ENCODE results near the gene ARHGAP32. TPM values are rescaled to one million over a fixed set of nuclear protein-coding genes. Genes with fewer than 3 reads are reported as not detected.

Gene ARHGAP32
- total RNA-seq, 1 experiment from 2014 or later: 27.8 TPM

DNA sequence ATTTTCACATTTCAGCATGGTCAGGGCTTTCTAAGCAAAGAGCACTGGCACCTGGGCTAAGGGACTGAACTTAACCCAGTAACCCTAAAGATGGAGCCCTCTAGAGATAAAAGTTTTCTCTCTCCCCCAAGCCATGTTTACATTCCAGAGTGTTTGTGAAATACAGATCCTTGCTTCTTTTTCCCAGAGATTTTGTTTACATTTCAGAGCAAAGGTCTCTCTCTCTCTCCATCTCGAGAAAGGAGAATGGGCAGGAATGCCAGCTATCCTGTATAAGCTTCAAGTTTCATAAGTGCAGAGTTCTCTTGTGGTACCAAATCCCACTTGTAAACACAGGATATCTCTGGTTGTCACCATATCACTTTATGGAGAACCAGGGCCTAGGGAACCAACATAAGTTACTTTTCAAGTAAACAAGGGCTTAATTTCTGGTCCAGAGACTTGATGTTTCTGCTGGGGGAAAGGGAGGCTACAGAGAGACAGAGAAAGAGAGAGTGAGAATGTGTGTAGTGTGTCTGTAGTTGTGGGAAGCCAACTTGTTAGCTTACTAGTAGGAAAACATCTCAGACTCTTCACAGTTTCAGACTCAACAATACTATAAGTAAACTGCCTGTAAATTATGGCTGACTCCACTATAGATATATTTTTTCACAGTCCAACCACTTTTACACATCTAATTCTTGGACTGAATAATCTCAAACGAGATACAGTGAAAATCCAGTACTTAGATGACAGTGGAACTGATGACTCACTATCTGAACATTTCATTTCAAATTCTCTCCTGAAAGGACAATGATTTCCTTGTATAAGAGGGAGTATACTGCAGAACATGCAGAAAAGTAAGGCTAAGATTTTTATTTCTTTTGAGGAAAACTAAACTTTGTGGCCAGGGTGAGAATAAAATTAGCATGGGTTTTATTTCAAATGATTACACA is 76.2 kb downstream of the ARHGAP32 start:
- Histone ChIP-seq H3K9ac (ENCODE audit: low read length) (no peak overlapping the region), H4K20me1 (ENCODE audit: insufficient read depth) (no peaks in the 10 kb centered on the region), H3K9me3 (ENCODE audit: control insufficient read depth in 1 of 2, insufficient read depth in 1 of 2, low read depth in 1 of 2, low read length in 2 of 2) (no peaks in the 10 kb centered on the region), H3K9me2 (ENCODE audit: insufficient read depth) (no peaks in the 10 kb centered on the region), H3K36me3 (ENCODE audit: control insufficient read depth in 1 of 2, insufficient read depth in 2 of 2, low read length in 2 of 2) (no peaks in the 10 kb centered on the region), H3K27ac (ENCODE audit: low read depth, low read length) (no peak overlapping the region), H3K27me3 (ENCODE audit: insufficient read depth, low read length) (no peaks in the 10 kb centered on the region), H2AFZ (ENCODE audit: low read depth, low read length, poor library complexity, severe bottlenecking) (no peak overlapping the region), H3K4me2 (ENCODE audit: low read length) (peak overlapping the region; percentile 24), H3K79me2 (ENCODE audit: insufficient read depth, low read length) (no peaks in the 10 kb centered on the region), H3K4me1 (ENCODE audit: control insufficient read depth in 1 of 2, insufficient read depth in 2 of 2, low read length in 2 of 2) (peaks cover 5 to 12% of the 10 kb centered on the region in 2 experiments; a peak in 3 of 4 replicates), H3K4me3 (replicated peaks in 1 of 2; ENCODE audit: low read depth in 1 of 2, low read length in 2 of 2) (no peak overlapping the region)
- POLR2A ChIA-PET: no interaction called here
- ATAC-seq: peak; percentile 72; the same call in 1 of the 2 replicates
- DNase-seq (ENCODE audit: low read depth, low spot score): peak; percentile 23
- CTCF ChIA-PET: no interaction called here
- intact Hi-C loops (cut with micrococcal nuclease): loop anchor here (1.0 to 2.0 kb wide), 2 partner anchors 231 to 580 kb away; no protein-coding TSS in a partner anchor
- BruUV-seq (replicated peaks): no TSS peak
- TF ChIP-seq, protein P1, sequence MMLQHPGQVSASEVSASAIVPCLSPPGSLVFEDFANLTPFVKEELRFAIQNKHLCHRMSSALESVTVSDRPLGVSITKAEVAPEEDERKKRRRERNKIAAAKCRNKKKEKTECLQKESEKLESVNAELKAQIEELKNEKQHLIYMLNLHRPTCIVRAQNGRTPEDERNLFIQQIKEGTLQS (IDR thresholded peaks at IDR 0.05): 0 out of 2 replicates have a peak, but pooled peaks have one; percentile 4
- no peak for TF ChIP-seq SRF (IDR thresholded peaks at IDR 0.05; ENCODE audit: low read depth)
- TF ChIP-seq JUND (IDR thresholded peaks at IDR 0.05): peak; percentile 56
- TF ChIP-seq CBX3 (IDR thresholded peaks at IDR 0.05; ENCODE audit: low read depth): 0 out of 2 replicates have a peak, but pooled peaks have one; percentile 27
- TF ChIP-seq FOSL1 (IDR thresholded peaks at IDR 0.05; ENCODE audit: low read depth): peak; percentile 50; the same call in 1 of the 2 replicates
- TF ChIP-seq SIN3A (IDR thresholded peaks at IDR 0.05; ENCODE audit: low read depth): no peak
- RAD21 ChIA-PET (ENCODE audit: low non-redundant PET in 1 of 2, low total read pairs in 2 of 2, uncharacterized antibody in 2 of 2, unreplicated experiment in 2 of 2): no interaction called here

DNA sequence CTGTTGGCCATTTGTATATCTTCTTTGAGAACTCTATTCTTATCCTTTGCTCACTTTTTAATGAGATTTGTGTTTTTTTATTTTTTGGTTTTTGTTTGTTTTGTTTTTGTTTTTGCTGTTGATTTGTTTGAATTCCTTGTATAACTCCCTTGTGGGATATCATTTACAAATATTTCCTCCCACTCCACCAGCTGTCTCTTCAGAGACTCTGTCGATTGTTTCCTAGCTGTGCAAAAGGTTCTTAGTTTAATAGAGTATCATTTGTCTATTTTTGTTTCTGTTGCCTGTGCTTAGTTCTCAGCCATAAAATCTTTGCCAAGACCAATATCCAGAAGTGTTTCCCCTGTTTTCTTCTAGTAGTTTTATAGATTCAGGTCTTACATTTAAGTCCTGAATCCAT is 82.4 kb downstream of the ARHGAP32 start:
- no TSS peak for BruUV-seq (replicated peaks)
- TF ChIP-seq SRF (IDR thresholded peaks at IDR 0.05; ENCODE audit: low read depth) (no peak), POLR2A (IDR thresholded peaks at IDR 0.05; ENCODE audit: borderline replicate concordance, extremely low read depth, insufficient read depth, insufficient read length) (no peak), TCF7L2 (IDR thresholded peaks at IDR 0.05; ENCODE audit: borderline replicate concordance, extremely low read depth, insufficient read depth, insufficient read length) (no peak)
- TF ChIP-seq, protein P2, sequence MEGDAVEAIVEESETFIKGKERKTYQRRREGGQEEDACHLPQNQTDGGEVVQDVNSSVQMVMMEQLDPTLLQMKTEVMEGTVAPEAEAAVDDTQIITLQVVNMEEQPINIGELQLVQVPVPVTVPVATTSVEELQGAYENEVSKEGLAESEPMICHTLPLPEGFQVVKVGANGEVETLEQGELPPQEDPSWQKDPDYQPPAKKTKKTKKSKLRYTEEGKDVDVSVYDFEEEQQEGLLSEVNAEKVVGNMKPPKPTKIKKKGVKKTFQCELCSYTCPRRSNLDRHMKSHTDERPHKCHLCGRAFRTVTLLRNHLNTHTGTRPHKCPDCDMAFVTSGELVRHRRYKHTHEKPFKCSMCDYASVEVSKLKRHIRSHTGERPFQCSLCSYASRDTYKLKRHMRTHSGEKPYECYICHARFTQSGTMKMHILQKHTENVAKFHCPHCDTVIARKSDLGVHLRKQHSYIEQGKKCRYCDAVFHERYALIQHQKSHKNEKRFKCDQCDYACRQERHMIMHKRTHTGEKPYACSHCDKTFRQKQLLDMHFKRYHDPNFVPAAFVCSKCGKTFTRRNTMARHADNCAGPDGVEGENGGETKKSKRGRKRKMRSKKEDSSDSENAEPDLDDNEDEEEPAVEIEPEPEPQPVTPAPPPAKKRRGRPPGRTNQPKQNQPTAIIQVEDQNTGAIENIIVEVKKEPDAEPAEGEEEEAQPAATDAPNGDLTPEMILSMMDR (IDR thresholded peaks at IDR 0.05 in 2 of 3, conservative IDR thresholded peaks at IDR 0.05 in 1 of 3; ENCODE audit: borderline replicate concordance in 1 of 3, insufficient read depth in 1 of 3, low read depth in 2 of 3, low read length in 2 of 3): no peak
- no peaks in the 10 kb centered on the region for H3K79me2 ChIP-seq (ENCODE audit: insufficient read depth, low read length)
- no peak overlapping the region for H3K4me2 ChIP-seq (ENCODE audit: low read length)
- H3K36me3 ChIP-seq (ENCODE audit: control insufficient read depth in 1 of 2, insufficient read depth in 2 of 2, low read length in 2 of 2): 0 out of 4 replicates have a peak, but pooled peaks cover 0 to 3% of the 10 kb centered on the region in 2 experiments
- no peaks in the 10 kb centered on the region for H3K9me2 ChIP-seq (ENCODE audit: insufficient read depth)
- ChIA-PET RAD21 (ENCODE audit: low non-redundant PET in 1 of 2, low total read pairs in 2 of 2, uncharacterized antibody in 2 of 2, unreplicated experiment in 2 of 2) (no interaction called here), CTCF (no interaction called here), POLR2A (no interaction called here)
- no peak overlapping the region for H2AFZ ChIP-seq (ENCODE audit: low read depth, low read length, poor library complexity, severe bottlenecking)
- no peaks in the 10 kb centered on the region for H3K4me1 ChIP-seq (ENCODE audit: control insufficient read depth in 1 of 2, insufficient read depth in 2 of 2, low read length in 2 of 2)
- H3K9ac ChIP-seq (ENCODE audit: low read length): no peak overlapping the region
- 0 out of 4 replicates have a peak, but pooled peaks cover 0 to 4% of the 10 kb centered on the region in 2 experiments for H3K9me3 ChIP-seq (ENCODE audit: control insufficient read depth in 1 of 2, insufficient read depth in 1 of 2, low read depth in 1 of 2, low read length in 2 of 2)
- DNase-seq (ENCODE audit: low read depth, low spot score): no peak
- H4K20me1 ChIP-seq (ENCODE audit: insufficient read depth): no peaks in the 10 kb centered on the region
- no peaks in the 10 kb centered on the region for H3K27me3 ChIP-seq (ENCODE audit: insufficient read depth, low read length)
- no peak overlapping the region for H3K4me3 ChIP-seq (replicated peaks in 1 of 2; ENCODE audit: low read depth in 1 of 2, low read length in 2 of 2)
- no peak for ATAC-seq
- H3K27ac ChIP-seq (ENCODE audit: low read depth, low read length): no peak overlapping the region
- intact Hi-C loops (cut with micrococcal nuclease): no loop called here
